SH-SY5Y (cell line): Measurements from ENCODE around the gene MATN3.

Experiments used
- GATA2 ChIP-seq: IDR thresholded peaks from 2 replicates; pipeline ENCODE4 v1.6.1; 2011; ENCODE audit warnings: mild to moderate bottlenecking, low read depth, low read length
- GATA3 ChIP-seq: IDR thresholded peaks from 2 replicates; pipeline ENCODE4 v1.6.1; 2011; ENCODE audit warnings: low read depth, mild to moderate bottlenecking, low read length, moderate library complexity

- TF ChIP-seq GATA3 (no peak), GATA2 (no peak)
Measured at GRCh38 chr2:20035955-20036666, 23.6 kb upstream of the MATN3 start.
